ENCODE results near the gene RELT. TPM values are rescaled to one million over a fixed set of nuclear protein-coding genes. Genes with fewer than 3 reads are reported as not detected.
"Not testable (repeated sequence)": the region's sequence is repeated elsewhere in the genome, so short reads cannot be mapped to it uniquely, and the experiment has no call there.

The RELT gene
- total RNA-seq, 2 donors from 2014 or later = 17.3 to 19.6 TPM

DNA sequence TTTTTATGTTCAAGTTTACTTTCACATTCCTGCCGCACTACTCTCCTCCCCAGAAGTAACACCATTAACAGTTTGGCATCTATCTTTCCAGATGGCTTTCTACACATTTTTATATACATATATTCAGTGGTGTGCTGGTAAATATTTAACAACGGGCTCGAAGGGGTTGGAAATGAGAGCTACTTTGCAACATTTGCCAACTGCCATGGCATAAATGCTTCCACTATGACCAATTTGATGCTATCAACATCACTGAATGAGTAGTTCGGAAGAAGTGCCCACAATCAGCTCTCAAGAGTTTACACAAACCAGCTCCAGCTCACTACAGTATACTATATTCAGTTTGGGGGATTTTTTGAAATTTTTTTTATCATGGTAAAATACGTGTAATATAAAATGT, 55.2 kb downstream of the RELT start:
- no peak overlapping the region for H3K27ac Mint-ChIP-seq
- H3K4me3 Mint-ChIP-seq = peak overlapping the region in 1 of 2 donors; percentile 15
- H3K4me1 Mint-ChIP-seq (ENCODE audit: low read depth) = peaks cover 19% of the 10 kb centered on the region
- no peaks in the 10 kb centered on the region for H3K27me3 Mint-ChIP-seq (ENCODE audit: low read depth)
- DNase-seq (peak in 1 of 2 donors; percentile 9), ATAC-seq (replicated peaks in 1 of 2) (peak; percentile 26 to 58)
- no peaks in the 10 kb centered on the region for H3K36me3 Mint-ChIP-seq (ENCODE audit: insufficient read depth in 2 of 2)
- H3K9me3 Mint-ChIP-seq = no peaks in the 10 kb centered on the region

DNA sequence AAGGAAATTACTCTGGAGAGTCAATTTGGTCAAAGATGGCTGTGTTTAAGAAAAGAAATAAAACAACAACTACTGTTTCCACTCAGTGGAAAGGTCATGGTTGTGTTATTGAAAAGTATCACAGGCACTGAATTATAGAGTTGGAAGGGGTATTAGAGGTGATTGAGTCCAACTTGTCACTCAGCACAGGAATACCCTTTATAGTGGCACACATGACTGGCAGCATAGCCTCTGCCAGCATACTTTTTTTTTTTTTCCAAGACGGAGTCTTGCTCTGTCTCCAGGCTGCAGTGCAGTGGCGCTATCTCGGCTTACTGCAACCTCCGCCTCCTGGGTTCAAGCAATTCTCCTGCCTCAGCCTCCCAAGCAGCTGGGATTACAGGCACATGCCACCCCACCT, 60.7 kb downstream of the RELT start:
- H3K9me3 Mint-ChIP-seq; ATAC-seq (replicated peaks in 1 of 2); H3K27me3 Mint-ChIP-seq (ENCODE audit: low read depth); DNase-seq; H3K36me3 Mint-ChIP-seq (ENCODE audit: insufficient read depth in 2 of 2); H3K27ac Mint-ChIP-seq; H3K4me3 Mint-ChIP-seq; H3K4me1 Mint-ChIP-seq (ENCODE audit: low read depth): not testable (repeated sequence)

DNA sequence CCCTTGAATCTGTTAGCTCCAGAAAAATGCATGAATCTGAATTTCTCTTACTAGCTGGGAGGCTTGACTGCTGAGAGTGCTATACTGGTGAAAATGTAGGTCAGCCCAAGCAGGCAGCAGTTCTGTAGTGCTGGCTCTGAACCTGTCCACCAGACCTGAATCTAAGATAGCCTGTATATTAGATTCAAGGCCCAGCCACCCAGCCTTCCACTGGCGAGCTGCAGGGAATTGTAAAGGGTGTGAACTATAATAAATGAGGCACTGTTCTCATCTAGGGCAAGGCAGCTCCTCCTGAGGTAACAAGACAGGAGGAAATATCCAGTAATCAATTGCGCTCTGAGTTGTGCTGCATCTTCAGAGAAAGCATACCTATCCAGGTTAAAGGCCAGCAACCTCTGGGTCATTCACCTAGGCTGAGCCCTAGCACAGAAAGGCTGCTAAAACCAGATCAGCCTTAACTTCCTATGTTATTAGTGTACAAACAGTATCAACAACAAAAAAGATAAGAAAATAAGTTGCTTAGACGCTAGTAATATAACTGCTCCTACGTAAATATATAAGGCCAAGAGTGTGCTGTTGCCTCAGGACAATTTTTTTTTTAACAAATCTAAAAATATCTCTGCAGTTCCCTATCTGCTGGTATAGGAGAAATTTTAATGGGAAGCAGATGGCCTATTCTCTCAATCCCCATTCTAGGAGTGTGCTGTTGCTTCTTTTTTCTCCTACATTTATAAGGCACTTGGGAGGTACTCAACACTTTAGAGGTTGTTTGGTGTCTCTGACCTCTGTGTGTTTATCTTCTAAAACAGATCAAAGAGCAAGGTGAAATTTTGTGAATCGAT, 63.0 kb downstream of the RELT start:
- H3K27ac Mint-ChIP-seq = no peak overlapping the region
- no peak for DNase-seq
- H3K4me1 Mint-ChIP-seq (ENCODE audit: low read depth) = no peaks in the 10 kb centered on the region
- no peak overlapping the region for H3K4me3 Mint-ChIP-seq
- H3K36me3 Mint-ChIP-seq (ENCODE audit: insufficient read depth in 2 of 2) = no peaks in the 10 kb centered on the region
- no peaks in the 10 kb centered on the region for H3K27me3 Mint-ChIP-seq (ENCODE audit: low read depth)
- H3K9me3 Mint-ChIP-seq = no peaks in the 10 kb centered on the region
- ATAC-seq (replicated peaks in 1 of 2) = no peak

DNA sequence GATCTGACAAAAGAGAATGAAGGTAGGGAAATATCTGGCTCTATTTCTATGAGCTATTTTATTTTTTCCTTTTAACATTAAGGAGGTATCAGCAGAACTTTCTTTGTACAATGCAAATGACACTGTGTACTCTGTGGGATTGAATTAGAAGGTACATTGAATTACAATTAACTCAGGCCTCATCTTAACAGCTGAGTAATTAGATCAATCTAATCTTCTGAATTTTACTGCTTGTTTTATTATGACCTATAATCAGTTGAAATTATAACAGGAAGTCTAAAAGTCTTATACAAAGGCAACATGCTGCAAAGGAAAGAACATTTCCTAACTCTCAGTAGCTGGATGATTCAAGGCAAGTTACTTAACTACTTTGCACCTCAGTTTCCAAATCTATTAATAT, 69.8 kb downstream of the RELT start:
- DNase-seq = no peak
- Mint-ChIP-seq H3K9me3 (no peaks in the 10 kb centered on the region), H3K4me1 (ENCODE audit: low read depth) (no peaks in the 10 kb centered on the region), H3K27ac (no peak overlapping the region), H3K36me3 (ENCODE audit: insufficient read depth in 2 of 2) (peaks cover 0 to 2% of the 10 kb centered on the region in 2 donors), H3K4me3 (no peak overlapping the region), H3K27me3 (ENCODE audit: low read depth) (no peaks in the 10 kb centered on the region)
- no peak for ATAC-seq (replicated peaks in 1 of 2)

DNA sequence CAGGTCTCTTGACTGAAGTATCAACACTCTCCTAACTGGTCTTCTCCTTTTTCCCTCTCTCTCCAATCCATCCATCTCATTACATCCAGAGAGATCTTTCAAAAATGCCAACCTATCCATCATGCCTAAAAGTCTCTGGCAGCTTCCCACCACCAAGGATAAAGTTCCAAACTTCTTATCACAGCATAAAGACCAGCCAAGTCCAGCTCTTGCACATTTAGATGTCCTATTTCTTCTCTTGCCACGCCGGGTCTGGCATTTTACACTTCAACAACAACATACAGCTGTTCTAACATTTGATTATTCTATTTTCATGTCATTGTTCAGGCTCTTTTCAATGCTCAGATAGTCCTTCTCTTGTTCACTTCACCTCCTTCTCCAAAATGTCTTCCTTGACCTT, 70.6 kb downstream of the RELT start:
- H3K4me1 Mint-ChIP-seq (ENCODE audit: low read depth) = no peaks in the 10 kb centered on the region
- peaks cover 0 to 2% of the 10 kb centered on the region in 2 donors for H3K36me3 Mint-ChIP-seq (ENCODE audit: insufficient read depth in 2 of 2)
- no peak overlapping the region for H3K4me3 Mint-ChIP-seq
- no peaks in the 10 kb centered on the region for H3K27me3 Mint-ChIP-seq (ENCODE audit: low read depth)
- no peaks in the 10 kb centered on the region for H3K9me3 Mint-ChIP-seq
- ATAC-seq (replicated peaks in 1 of 2) (no peak), DNase-seq (no peak)
- H3K27ac Mint-ChIP-seq = no peak overlapping the region

Other genes with a start within 250 kb of the RELT start
- gene FCHSD2, start 234.1 kb upstream of the RELT start, total RNA-seq = 10 to 100 TPM; 38.3 to 47.1 TPM
- gene P2RY2, start 158.1 kb upstream of the RELT start, total RNA-seq = not detected
- gene P2RY6, start 104.1 kb upstream of the RELT start, total RNA-seq = not detected
- gene ARHGEF17, start 68.1 kb upstream of the RELT start, total RNA-seq = under 1 TPM; 0.05 to 0.07 TPM
- 10 to 100 TPM; 21.5 to 23.5 TPM for gene FAM168A, start 221.7 kb downstream of the RELT start, total RNA-seq

Data from activated T-cell treated with anti-CD3 and anti-CD28 coated beads, Interleukin-2, amount 50 U/mL, for 72 hours (primary cell).